Body of pancreas (tissue), 4 donors: Measurements from ENCODE around the gene PGPEP1.

Source experiments
- CTCF ChIP-seq, 7 experiments: fragments of 450-650 bp in 4 of 7; fragments of 200-600 bp in 3 of 7; sonication (generic) in 3 of 7; IDR thresholded peaks; one replicate each; pipeline ENCODE4 v1.5.1; 2016 to 2019; ENCODE audit warnings: antibody characterized with exemption in 7 of 7
- POLR2A ChIP-seq, 3 donors: fragments of 450-650 bp; IDR thresholded peaks; one replicate each; pipeline ENCODE4 v1.6.1; 2016; ENCODE audit warnings: antibody characterized with exemption in 3 of 3, mild to moderate bottlenecking in 2 of 3

DNA sequence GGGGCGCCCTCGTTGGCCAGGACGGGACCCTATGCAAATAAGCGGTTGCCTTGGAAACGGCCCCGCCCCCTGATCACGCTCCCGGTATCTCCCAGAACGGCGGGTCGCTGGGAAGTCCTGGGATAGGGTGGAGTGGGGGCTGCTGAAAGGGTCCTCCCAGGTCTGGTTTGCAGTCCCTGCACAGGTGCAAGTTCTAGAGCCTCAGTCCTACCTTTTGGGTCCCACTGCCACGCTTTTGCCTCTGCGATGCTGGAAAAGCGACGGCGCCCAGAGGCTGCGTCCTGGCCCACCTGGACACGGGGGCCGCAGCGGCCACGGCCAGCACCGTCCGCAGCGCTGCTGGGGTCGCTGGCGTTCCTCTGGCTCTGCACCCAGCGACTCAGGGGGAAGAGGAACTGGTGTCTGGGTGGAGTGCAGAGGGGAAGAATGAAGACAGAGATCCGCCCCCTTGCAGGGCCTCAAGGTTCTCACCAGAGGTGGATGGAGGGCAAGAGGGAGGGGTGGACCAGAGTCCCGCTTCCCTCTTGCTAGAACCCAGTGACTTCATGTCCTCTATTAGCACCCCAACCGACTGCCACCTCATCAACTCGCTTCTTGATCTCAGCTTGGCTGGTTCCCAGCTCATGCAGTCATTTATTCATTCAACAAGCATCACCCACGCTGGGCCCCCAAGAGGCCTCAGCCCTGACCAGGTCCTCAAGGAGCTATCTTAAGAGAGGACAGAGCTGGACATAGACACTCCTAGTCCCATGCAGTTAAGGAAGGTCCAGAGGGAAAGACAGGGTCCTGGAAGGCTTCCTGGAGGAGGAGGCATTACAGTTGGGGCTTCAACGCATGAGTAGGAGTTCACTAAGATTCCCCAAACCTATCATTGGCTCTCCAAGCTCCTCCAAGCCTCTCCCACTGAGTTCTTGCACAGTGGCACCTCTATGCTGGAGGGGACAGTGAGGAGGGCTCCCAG, 57.1 kb downstream of the PGPEP1 start, which contains the start of gene LRRC25:
- TF ChIP-seq CTCF (IDR thresholded peaks at IDR 0.05), result no peak
- TF ChIP-seq POLR2A (IDR thresholded peaks at IDR 0.05), result peak in 1 of 3 donors; percentile 62
